ENCODE results near the gene OSGIN1. TPM values are rescaled to one million over a fixed set of nuclear protein-coding genes. Genes with fewer than 3 reads are reported as not detected.

The OSGIN1 gene
- total RNA-seq, 6 experiments from 2014 or later = 40.1 to 170 (median 53.9) TPM

GRCh38 chr16:83975590-83976260, 22.7 kb downstream of the OSGIN1 start:
- Histone ChIP-seq H3K4me3 (no peak overlapping the region), H3K36me3 (peaks cover 0 to 7% (median 0%) of the 10 kb centered on the region in 4 donors), H3K27ac (no peak overlapping the region), H3K9me3 (no peaks in the 10 kb centered on the region), H3K4me1 (peaks cover 0 to 4% (median 0%) of the 10 kb centered on the region in 4 donors), H3K27me3 (no peaks in the 10 kb centered on the region)
- ATAC-seq (no peak), DNase-seq (peak in 1 of 3 donors; percentile 44)
- intact Hi-C loops (cut with DNase I) = no loop called here
- WGBS (ENCODE audit: insufficient coverage, low coverage, low lambda C conversion rate, missing lambda C conversion rate) = 61% methylated on average over 3 of the region's 15 CpGs
- TF ChIP-seq CTCF (IDR thresholded peaks at IDR 0.05) (no peak), POLR2A (IDR thresholded peaks at IDR 0.05) (no peak)

- Histone ChIP-seq H3K36me3 (peaks cover 0 to 18% (median 0%) of the 10 kb centered on the region in 4 donors), H3K9me3 (no peaks in the 10 kb centered on the region), H3K27ac (no peak overlapping the region), H3K4me1 (no peaks in the 10 kb centered on the region), H3K27me3 (no peaks in the 10 kb centered on the region), H3K4me3 (no peak overlapping the region)
- intact Hi-C loops (cut with DNase I) = no loop called here
- TF ChIP-seq CTCF (IDR thresholded peaks at IDR 0.05) (no peak), POLR2A (IDR thresholded peaks at IDR 0.05) (no peak)
- peak in 1 of 3 donors; percentile 51 for DNase-seq
- 74% methylated on average over 4 of the region's 6 CpGs for WGBS (ENCODE audit: insufficient coverage, low coverage, low lambda C conversion rate, missing lambda C conversion rate)
- no peak for ATAC-seq
These were observed 24.2 kb downstream of the OSGIN1 start for GRCh38 chr16:83977056-83977815.

GRCh38 chr16:83978401-83978904, 25.4 kb downstream of the OSGIN1 start:
- no peak for ATAC-seq
- TF ChIP-seq CTCF (IDR thresholded peaks at IDR 0.05) (no peak), POLR2A (IDR thresholded peaks at IDR 0.05) (no peak)
- intact Hi-C loops (cut with DNase I) = no loop called here
- Histone ChIP-seq H3K27me3 (no peaks in the 10 kb centered on the region), H3K9me3 (no peaks in the 10 kb centered on the region), H3K27ac (no peak overlapping the region), H3K4me1 (no peaks in the 10 kb centered on the region), H3K4me3 (no peak overlapping the region), H3K36me3 (peaks cover 0 to 18% (median 0%) of the 10 kb centered on the region in 4 donors)
- DNase-seq = no peak
- WGBS (ENCODE audit: insufficient coverage, low coverage, low lambda C conversion rate, missing lambda C conversion rate) = 81% methylated on average over 3 of the region's 5 CpGs

GRCh38 chr16:83979441-83979840, 26.4 kb downstream of the OSGIN1 start:
- DNase-seq (peak in 1 of 3 donors; percentile 22), ATAC-seq (no peak)
- no peaks in the 10 kb centered on the region for H3K27me3 ChIP-seq
- no peaks in the 10 kb centered on the region for H3K4me1 ChIP-seq
- no peaks in the 10 kb centered on the region for H3K9me3 ChIP-seq
- intact Hi-C loops (cut with DNase I) = no loop called here
- WGBS (ENCODE audit: insufficient coverage, low coverage, low lambda C conversion rate, missing lambda C conversion rate) = 93% methylated on average over 5 of the region's 7 CpGs
- H3K36me3 ChIP-seq = peaks cover 0 to 18% (median 0%) of the 10 kb centered on the region in 4 donors
- no peak overlapping the region for H3K4me3 ChIP-seq
- TF ChIP-seq CTCF (IDR thresholded peaks at IDR 0.05) (no peak), POLR2A (IDR thresholded peaks at IDR 0.05) (no peak)
- H3K27ac ChIP-seq = no peak overlapping the region

Data from right lobe of liver (tissue), 6 donors.